PFSK-1 (cell line): ENCODE data around the gene RPS6KA6.

Experiments
- FOXP2 ChIP-seq: optimal IDR thresholded peaks from 2 replicates; pipeline ENCODE3; 2011; ENCODE audit warnings: borderline replicate concordance, control low read depth, inconsistent platforms; ENCODE audit not compliant: insufficient read depth; ENCODE audit errors: extremely low read length, extremely low read depth
- POLR2AphosphoS5 ChIP-seq: IDR thresholded peaks from 2 replicates; pipeline ENCODE4 v1.6.1; 2012; ENCODE audit warnings: low read depth, mild to moderate bottlenecking, control low read depth, low read length, moderate library complexity
- SIN3A ChIP-seq: IDR thresholded peaks from 2 replicates; pipeline ENCODE4 v1.6.1; 2012; ENCODE audit warnings: mild to moderate bottlenecking, low read length, moderate library complexity, borderline replicate concordance; ENCODE audit not compliant: insufficient read depth
- TAF1 ChIP-seq: IDR thresholded peaks from 2 replicates; pipeline ENCODE4 v1.6.1; 2012; ENCODE audit warnings: low read length, control low read depth, borderline replicate concordance; ENCODE audit not compliant: insufficient read depth
- TF ChIP-seq, protein P1 (sequence below), 2 experiments: IDR thresholded peaks; 2 replicates each; pipeline versions ENCODE4 v1.6.1 to v1.8.0; 2011 to 2012; ENCODE audit warnings: low read depth in 2 of 2, low read length in 2 of 2, control low read depth in 1 of 2, inconsistent platforms in 1 of 2, mild to moderate bottlenecking in 1 of 2, moderate library complexity in 1 of 2; ENCODE audit not compliant: insufficient read depth in 1 of 2

DNA sequence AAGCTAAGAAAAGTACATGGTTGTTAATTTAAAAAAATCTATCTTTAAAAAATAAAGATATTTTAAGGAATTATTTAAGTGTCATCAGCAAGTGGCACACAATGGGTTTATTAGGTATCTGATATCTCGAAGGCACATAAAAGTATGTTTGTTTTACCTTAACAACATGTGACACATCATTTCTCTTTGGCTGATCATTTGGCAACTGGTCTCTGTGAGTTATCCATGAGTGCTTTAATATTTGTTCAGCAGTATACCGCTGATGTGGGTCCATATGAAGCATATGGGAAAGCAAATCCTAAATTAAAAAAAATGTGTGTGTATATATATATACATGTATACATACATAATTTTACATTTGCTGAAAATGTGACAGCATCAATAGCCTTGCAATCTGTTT is 123.2 kb downstream of the RPS6KA6 start:
- no peak for TF ChIP-seq POLR2AphosphoS5
- TF ChIP-seq, protein P1, sequence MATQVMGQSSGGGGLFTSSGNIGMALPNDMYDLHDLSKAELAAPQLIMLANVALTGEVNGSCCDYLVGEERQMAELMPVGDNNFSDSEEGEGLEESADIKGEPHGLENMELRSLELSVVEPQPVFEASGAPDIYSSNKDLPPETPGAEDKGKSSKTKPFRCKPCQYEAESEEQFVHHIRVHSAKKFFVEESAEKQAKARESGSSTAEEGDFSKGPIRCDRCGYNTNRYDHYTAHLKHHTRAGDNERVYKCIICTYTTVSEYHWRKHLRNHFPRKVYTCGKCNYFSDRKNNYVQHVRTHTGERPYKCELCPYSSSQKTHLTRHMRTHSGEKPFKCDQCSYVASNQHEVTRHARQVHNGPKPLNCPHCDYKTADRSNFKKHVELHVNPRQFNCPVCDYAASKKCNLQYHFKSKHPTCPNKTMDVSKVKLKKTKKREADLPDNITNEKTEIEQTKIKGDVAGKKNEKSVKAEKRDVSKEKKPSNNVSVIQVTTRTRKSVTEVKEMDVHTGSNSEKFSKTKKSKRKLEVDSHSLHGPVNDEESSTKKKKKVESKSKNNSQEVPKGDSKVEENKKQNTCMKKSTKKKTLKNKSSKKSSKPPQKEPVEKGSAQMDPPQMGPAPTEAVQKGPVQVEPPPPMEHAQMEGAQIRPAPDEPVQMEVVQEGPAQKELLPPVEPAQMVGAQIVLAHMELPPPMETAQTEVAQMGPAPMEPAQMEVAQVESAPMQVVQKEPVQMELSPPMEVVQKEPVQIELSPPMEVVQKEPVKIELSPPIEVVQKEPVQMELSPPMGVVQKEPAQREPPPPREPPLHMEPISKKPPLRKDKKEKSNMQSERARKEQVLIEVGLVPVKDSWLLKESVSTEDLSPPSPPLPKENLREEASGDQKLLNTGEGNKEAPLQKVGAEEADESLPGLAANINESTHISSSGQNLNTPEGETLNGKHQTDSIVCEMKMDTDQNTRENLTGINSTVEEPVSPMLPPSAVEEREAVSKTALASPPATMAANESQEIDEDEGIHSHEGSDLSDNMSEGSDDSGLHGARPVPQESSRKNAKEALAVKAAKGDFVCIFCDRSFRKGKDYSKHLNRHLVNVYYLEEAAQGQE (IDR thresholded peaks at IDR 0.05; ENCODE audit: insufficient read depth in 1 of 2, low read depth in 2 of 2, low read length in 2 of 2), result no peak
- no peak for TF ChIP-seq SIN3A
- TF ChIP-seq TAF1, result no peak
- TF ChIP-seq FOXP2, result no peak
